Keratinocyte (primary cell): ENCODE data around the gene AFF2. TPM values are rescaled to one million over a fixed set of nuclear protein-coding genes. Genes with fewer than 3 reads are reported as not detected.

Experiments used
- DNase-seq: peaks from one replicate; pipeline ENCODE4 v3.0.0-alpha.2; 2011; ENCODE audit warnings: low read depth, missing footprints, low spot score
- FAIRE-seq: peaks from 2 replicates; lab custom pipeline; 2011; peaks lifted over from hg19 to GRCh38; lab: Jason Lieb, UNC
- H2AFZ ChIP-seq: 2 replicates; pipeline ENCODE4 v1.6.0; 2012; ENCODE audit warnings: low read length, control low read depth, inconsistent platforms; ENCODE audit not compliant: control insufficient read depth
- H3K27ac ChIP-seq: 2 replicates; pipeline ENCODE4 v1.5.1; 2011; ENCODE audit warnings: low read length; ENCODE audit not compliant: control insufficient read depth, insufficient read depth
- H3K27me3 ChIP-seq: 3 replicates; pipeline ENCODE4 v1.6.0; 2011; ENCODE audit warnings: low read length; ENCODE audit not compliant: control insufficient read depth, insufficient read depth; ENCODE audit errors: extremely low read depth
- H3K36me3 ChIP-seq, 2 experiments: 2 replicates in 1 of 2; 3 replicates in 1 of 2; pipeline ENCODE4 v1.5.1; 2011; ENCODE audit warnings: low read length in 2 of 2, mild to moderate bottlenecking in 1 of 2; ENCODE audit not compliant: control insufficient read depth in 2 of 2, insufficient read depth in 2 of 2; ENCODE audit errors: extremely low read depth in 1 of 2
- H3K4me1 ChIP-seq: 3 replicates; pipeline ENCODE4 v1.5.1; 2011; ENCODE audit warnings: low read length; ENCODE audit not compliant: control insufficient read depth, insufficient read depth; ENCODE audit errors: extremely low read depth
- H3K4me2 ChIP-seq: 3 replicates; pipeline ENCODE4 v1.6.0; 2011; ENCODE audit warnings: low read depth, low read length; ENCODE audit not compliant: control insufficient read depth, insufficient read depth; ENCODE audit errors: extremely low read depth
- H3K4me3 ChIP-seq, 3 experiments: fragments of 200-600 bp in 1 of 3; sonication (generic) in 1 of 3; 2 replicates in 2 of 3; 3 replicates in 1 of 3; pipeline ENCODE4 v1.5.1; 2011 to 2016; ENCODE audit warnings: low read length in 3 of 3, mild to moderate bottlenecking in 3 of 3, control low read depth in 2 of 3, inconsistent platforms in 1 of 3, low read depth in 1 of 3, mixed read lengths in 1 of 3, mixed run types in 1 of 3, moderate library complexity in 1 of 3; ENCODE audit not compliant: control insufficient read depth in 2 of 3, insufficient read depth in 2 of 3; ENCODE audit errors: extremely low read depth in 1 of 3
- H3K79me2 ChIP-seq: 2 replicates; pipeline ENCODE4 v1.6.0; 2012; ENCODE audit warnings: low read length; ENCODE audit not compliant: control insufficient read depth, insufficient read depth
- H3K9ac ChIP-seq: 3 replicates; pipeline ENCODE4 v1.6.0; 2011; ENCODE audit warnings: low read length; ENCODE audit not compliant: control insufficient read depth, insufficient read depth; ENCODE audit errors: extremely low read depth
- H3K9me1 ChIP-seq: 3 replicates; pipeline ENCODE4 v1.6.0; 2011; ENCODE audit warnings: low read length; ENCODE audit not compliant: control insufficient read depth, insufficient read depth; ENCODE audit errors: extremely low read depth
- H3K9me3 ChIP-seq: 2 replicates; pipeline ENCODE4 v1.5.1; 2012; ENCODE audit warnings: low read depth, low read length; ENCODE audit not compliant: control insufficient read depth
- H4K20me1 ChIP-seq: 3 replicates; pipeline ENCODE4 v1.6.0; 2011; ENCODE audit warnings: low read length; ENCODE audit not compliant: control insufficient read depth, insufficient read depth; ENCODE audit errors: extremely low read depth
- EZH2 ChIP-seq: IDR thresholded peaks from one replicate; pipeline ENCODE4 v1.6.1; 2012; ENCODE audit warnings: inconsistent platforms, mild to moderate bottlenecking, low read length, moderate library complexity
- dilution Hi-C: fragments of 300-500 bp; cut with MboI; formaldehyde crosslinking; loops from one replicate; pipeline ENCODE4 v1.7.0; 2020; ENCODE audit warnings: low sequenced_read_pairs; ENCODE audit not compliant: extremely low pct_ligation_motif_present
- polyA plus RNA-seq, 5 experiments: library from polyadenylated mRNA; depleted of rRNA in 3 of 5; stranded (reverse) in 3 of 5; stranded (forward) in 1 of 5; unstranded in 1 of 5; fragments of >200 nt; gene quantifications; 1 replicate in 1 of 5; 2 replicates in 3 of 5; 3 replicates in 1 of 5; pipeline versions ENCODE4 v1.2.1 to v1.2.3, GENCODE V29; 2011 to 2012; ENCODE audit warnings: missing spikeins in 2 of 5, low read depth in 1 of 5, low replicate concordance in 1 of 5
- TF ChIP-seq, protein P1 (sequence below), 3 experiments: IDR thresholded peaks in 1 of 3; conservative IDR thresholded peaks in 1 of 3; optimal IDR thresholded peaks in 1 of 3; 2 replicates in 2 of 3; 3 replicates in 1 of 3; pipeline versions ENCODE3 to v1.5.1; 2011; ENCODE audit warnings: low read length in 3 of 3, mild to moderate bottlenecking in 3 of 3, moderate library complexity in 2 of 3, control low read depth in 1 of 3, inconsistent platforms in 1 of 3; ENCODE audit not compliant: insufficient read depth in 2 of 3; ENCODE audit errors: extremely low read depth in 1 of 3

AFF2 gene
- polyA plus RNA-seq, 1 donor (not counting 4 experiments of a cell fraction or from before 2014, with no cell fraction given) = 0.01 TPM

DNA sequence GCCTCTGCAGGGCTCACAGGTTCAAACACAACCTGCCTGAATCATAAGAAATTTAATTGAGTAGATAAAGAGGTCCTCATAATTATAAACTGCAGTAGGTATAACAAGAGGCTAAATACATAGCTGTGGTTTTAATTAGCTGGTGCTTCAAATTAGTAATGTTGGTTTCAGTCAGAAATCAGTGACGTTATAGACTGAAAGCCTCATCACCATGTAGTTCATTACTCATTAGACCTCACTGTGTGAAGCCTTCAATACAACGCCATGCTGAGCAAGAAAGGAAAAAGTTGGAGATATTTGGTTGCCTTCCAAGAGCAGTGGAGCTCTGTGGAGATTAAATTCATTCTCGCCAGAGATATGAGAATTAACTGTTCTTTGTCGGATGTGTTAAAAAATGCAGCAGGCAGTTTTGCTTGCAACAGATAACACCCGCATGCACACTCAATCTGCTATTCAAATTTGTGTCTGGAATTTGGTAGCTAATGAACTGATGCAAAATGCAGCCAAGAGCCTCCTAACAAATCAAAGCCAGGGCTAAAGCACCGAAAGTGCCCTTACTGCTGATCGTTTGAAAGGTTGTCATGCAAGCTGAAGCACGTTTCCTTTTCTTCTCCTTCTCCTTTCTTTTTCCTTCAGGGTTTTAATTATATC, 148.9 kb downstream of the AFF2 start:
- Histone ChIP-seq H3K36me3 (no peaks in the 10 kb centered on the region), H3K4me1 (no peaks in the 10 kb centered on the region), H3K9ac (no peak overlapping the region), H3K9me3 (no peaks in the 10 kb centered on the region), H3K27ac (no peak overlapping the region), H3K9me1 (no peaks in the 10 kb centered on the region), H3K79me2 (no peaks in the 10 kb centered on the region), H4K20me1 (no peaks in the 10 kb centered on the region), H2AFZ (no peak overlapping the region), H3K4me3 (no peak overlapping the region), H3K27me3 (no peaks in the 10 kb centered on the region), H3K4me2 (no peak overlapping the region)
- TF ChIP-seq EZH2 = no peak
- TF ChIP-seq, protein P1, sequence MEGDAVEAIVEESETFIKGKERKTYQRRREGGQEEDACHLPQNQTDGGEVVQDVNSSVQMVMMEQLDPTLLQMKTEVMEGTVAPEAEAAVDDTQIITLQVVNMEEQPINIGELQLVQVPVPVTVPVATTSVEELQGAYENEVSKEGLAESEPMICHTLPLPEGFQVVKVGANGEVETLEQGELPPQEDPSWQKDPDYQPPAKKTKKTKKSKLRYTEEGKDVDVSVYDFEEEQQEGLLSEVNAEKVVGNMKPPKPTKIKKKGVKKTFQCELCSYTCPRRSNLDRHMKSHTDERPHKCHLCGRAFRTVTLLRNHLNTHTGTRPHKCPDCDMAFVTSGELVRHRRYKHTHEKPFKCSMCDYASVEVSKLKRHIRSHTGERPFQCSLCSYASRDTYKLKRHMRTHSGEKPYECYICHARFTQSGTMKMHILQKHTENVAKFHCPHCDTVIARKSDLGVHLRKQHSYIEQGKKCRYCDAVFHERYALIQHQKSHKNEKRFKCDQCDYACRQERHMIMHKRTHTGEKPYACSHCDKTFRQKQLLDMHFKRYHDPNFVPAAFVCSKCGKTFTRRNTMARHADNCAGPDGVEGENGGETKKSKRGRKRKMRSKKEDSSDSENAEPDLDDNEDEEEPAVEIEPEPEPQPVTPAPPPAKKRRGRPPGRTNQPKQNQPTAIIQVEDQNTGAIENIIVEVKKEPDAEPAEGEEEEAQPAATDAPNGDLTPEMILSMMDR (optimal IDR thresholded peaks at IDR 0.05 in 1 of 3, IDR thresholded peaks at IDR 0.05 in 1 of 3, conservative IDR thresholded peaks at IDR 0.05 in 1 of 3; ENCODE audit: extremely low read depth in 1 of 3, insufficient read depth in 2 of 3, low read length in 3 of 3) = no peak
- dilution Hi-C loops = no loop called here
- DNase-seq = no peak
- FAIRE-seq = no peak

GRCh38 chrX:148658115-148658730, 157.8 kb downstream of the AFF2 start:
- H4K20me1 ChIP-seq = no peaks in the 10 kb centered on the region
- no peak overlapping the region for H3K27ac ChIP-seq
- no peak overlapping the region for H3K4me2 ChIP-seq
- dilution Hi-C loops = no loop called here
- H3K27me3 ChIP-seq = no peaks in the 10 kb centered on the region
- no peak for FAIRE-seq
- no peak for DNase-seq
- H3K4me1 ChIP-seq = no peaks in the 10 kb centered on the region
- H2AFZ ChIP-seq = no peak overlapping the region
- no peak overlapping the region for H3K4me3 ChIP-seq
- H3K9ac ChIP-seq = no peak overlapping the region
- no peak for TF ChIP-seq EZH2
- H3K9me3 ChIP-seq = peaks cover 2% of the 10 kb centered on the region
- no peaks in the 10 kb centered on the region for H3K9me1 ChIP-seq
- no peaks in the 10 kb centered on the region for H3K36me3 ChIP-seq
- no peaks in the 10 kb centered on the region for H3K79me2 ChIP-seq
